Ishikawa (cell line): Measurements from ENCODE around the gene OSBP.

ENCODE experiments used
- EP300 ChIP-seq: IDR thresholded peaks from 2 replicates; pipeline ENCODE4 v1.6.1; 2012; ENCODE audit warnings: borderline replicate concordance
- RAD21 ChIP-seq: IDR thresholded peaks from 2 replicates; pipeline ENCODE4 v1.6.1; 2012; ENCODE audit warnings: low read depth
- TAF1 ChIP-seq: IDR thresholded peaks from 2 replicates; pipeline ENCODE4 v1.6.1; 2012; ENCODE audit warnings: low read depth, mild to moderate bottlenecking

- TF ChIP-seq RAD21 (no peak), EP300 (no peak), TAF1 (no peak)
These were observed 83.0 kb downstream of the OSBP start for GRCh38 chr11:59532620-59533019.
